ENCODE results near the gene SSH2.
"Not testable (repeated sequence)": the region's sequence is repeated elsewhere in the genome, so short reads cannot be mapped to it uniquely, and the experiment has no call there.

Gene SSH2

DNA sequence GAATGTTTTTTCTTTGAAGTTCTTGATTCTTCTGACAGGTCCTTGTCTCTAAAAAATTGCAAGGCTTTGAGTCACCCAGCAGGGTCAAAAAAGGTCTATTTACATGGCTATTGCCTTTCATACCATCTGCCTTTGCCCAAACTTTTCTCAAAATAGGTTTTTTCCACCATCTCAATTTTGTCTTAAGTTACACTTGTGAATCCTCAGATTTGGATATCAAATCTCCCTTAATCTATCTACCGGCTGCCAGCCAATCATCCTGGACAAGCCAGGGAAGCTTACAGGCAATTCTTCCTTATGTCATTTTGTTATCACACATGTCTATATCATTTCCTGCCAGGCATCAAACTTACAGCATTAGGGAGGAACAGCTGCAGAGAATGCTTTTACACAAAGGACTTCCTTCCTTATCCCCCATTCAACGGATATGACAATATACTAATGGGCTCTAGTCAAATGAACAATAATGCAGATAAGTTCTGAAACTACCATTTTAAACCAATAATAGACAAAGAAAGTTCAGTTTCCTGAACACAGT, 203.2 kb downstream of the SSH2 start:
- no peak for DNase-seq

DNA sequence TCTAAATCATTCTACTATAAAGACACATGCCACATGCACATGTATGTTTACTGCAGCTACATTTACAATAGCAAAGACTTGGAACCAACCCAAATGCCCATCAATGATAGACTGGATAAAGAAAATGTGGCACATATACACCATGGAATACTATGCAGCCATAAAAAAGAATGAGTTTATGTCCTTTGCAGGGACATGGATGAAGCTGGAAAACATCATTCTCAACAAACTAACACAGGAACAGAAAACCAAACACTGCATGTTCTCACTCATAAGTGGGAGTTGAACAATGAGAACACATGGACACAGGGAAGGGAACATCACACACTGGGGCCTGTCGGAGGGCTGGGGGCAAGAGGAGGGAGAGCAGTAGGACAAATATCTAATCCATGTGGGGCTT, 204.6 kb downstream of the SSH2 start:
- DNase-seq, result not testable (repeated sequence)

DNA sequence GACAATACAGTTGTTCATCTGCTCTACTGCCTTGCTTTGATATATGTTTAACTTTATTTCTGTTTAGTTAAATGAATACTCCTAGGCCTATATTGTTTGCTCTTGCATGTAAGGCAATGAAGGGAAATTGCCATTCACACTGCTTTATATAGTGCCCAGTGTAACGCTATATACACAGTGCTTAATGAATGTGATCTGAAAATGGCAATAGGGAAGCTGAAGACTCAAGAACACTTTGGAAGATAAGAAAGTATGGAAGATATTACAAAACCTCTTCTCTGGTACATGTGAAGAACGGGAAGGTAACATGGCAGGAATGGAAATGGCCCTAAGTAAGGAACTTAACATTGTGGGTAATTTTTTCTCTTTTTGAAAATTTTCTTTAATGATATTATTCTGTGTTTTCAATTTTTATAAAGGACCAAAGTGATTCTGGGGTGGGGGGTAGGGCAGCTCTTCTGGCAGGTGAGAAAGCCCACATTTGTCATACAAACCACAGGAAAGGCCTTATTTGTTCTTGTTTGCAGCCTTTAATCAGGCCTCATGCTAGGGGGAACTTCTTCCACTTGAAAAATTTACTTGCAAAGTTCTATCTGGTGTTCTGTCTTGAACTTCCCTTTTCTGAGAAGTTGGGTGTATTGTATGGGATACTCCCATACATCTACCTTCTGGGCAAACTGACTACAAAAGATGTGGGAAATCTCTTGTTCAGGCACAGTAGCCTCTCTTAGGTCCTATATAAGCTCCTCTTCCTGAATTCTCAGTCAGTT, 206.6 kb downstream of the SSH2 start:
- no peak for DNase-seq

DNA sequence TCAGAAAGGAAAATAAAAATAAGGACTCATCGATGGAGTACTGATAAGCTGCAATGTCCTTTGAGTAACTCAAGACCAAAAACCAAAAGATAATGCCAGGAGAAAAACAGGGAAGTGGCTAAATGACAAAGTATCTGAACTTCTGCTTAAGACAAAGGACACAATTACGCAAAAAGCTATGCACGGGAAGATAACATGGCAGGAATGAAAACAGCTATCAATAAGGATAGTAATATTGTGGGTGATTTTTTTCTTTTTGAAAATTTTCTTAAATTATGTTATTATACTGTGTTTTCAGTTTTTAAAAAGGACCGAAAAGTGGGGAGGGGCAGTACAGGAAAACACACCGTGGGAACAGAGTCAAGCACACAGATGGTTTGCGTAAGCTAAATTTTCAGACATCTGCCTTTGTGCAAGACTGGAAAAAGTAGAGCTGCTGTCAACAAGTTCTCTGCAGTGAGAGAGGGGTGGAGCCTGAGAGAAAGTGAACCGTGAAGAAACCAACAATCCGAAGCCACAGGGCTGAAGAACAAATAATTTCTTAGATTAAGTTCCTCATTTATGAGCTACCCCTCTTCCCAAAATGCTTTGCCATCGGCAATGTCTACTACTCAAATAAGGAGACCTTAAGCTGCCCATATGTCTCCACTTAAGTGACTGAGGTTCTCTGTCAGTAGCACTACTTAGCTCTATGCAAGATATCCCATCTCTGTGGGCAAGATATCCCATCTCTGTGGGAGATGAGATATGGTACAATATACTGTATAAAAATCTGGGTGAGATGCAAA, 207.4 kb downstream of the SSH2 start:
- DNase-seq, result no peak

DNA sequence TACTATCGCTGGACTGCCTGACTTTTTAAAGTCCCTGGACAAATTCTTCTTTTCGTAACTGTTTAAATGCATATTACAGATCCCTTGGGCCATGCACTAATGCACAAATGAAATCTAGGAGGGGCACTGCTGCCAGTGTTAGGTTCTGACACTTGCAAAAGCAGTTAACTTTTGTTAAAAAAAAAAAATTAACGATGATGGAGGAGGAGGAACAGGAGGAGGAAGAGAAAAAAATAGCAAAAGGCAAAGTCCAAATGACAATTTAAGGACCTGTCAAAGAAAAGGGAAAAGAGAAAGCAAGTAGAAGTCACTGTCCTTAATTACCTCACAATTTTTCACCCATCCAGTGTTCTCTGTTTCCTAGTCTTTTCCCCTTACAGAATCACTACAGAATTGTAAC, 209.5 kb downstream of the SSH2 start:
- no peak for DNase-seq

DNA sequence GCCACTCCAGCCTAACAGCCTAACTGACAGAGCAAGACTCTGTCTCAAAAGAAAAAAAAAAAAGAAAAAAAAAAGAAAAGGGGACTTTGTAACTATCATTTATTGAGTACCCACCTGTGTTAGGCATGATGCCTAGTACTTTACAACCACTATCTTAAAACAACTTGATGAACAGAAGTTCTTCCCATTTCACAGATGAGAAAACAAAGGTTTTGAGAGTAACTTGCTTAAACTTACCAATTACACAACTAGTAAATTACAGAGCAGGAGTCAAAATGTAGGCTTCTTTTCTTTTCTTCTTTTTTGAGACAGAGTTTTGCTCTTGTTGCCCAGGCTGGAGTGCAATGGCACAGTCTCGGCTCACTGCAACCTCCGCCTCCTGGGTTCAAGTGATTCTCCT, 210.6 kb downstream of the SSH2 start:
- DNase-seq, result no peak

DNA sequence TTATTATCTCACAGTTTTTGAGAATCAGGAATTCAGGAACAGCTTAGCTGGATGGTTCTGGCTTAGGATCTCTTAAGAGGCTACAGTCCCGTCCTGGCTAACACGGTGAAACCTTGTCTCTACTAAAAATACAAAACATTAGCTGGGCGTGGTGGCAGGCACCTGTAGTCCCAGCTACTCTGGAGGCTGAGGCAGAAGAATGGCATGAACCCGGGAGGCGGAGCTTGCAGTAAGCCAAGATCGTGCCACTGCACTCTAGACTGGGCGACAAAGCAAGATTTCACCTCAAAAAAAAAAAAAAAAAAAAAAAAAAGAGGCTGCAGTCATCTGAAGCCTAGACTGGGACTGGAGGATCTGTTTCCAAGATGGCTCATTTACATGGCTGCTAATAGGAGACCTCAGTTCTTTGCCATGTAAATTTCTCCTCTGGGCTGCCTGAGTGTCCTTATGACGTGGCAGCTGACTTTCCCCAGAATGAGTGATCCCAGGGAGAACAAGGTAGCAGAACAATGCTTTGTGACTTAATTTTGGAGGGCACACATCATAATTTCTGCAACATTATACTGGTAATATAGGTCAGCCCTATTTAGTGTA, 211.5 kb downstream of the SSH2 start:
- no peak for DNase-seq

DNA sequence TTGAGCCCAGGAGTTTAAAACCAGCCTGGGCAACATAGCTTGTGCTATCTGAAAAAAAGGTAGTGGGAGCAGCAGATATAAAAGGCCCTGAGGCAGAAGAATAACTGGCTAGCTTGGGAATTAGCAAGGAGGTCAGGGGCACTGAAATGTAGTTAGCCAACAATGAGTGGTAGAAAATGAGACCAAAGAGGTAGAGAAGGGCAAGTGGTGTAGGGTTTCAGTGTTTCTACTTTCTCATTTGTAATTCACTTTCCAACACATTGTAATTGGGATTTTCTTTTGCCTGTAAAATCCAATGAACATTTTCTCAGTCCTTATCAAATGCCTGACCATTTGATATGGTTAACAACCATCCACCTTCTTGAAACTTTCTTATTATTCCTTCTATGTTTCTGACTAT, 212.2 kb downstream of the SSH2 start:
- DNase-seq, result no peak

DNA sequence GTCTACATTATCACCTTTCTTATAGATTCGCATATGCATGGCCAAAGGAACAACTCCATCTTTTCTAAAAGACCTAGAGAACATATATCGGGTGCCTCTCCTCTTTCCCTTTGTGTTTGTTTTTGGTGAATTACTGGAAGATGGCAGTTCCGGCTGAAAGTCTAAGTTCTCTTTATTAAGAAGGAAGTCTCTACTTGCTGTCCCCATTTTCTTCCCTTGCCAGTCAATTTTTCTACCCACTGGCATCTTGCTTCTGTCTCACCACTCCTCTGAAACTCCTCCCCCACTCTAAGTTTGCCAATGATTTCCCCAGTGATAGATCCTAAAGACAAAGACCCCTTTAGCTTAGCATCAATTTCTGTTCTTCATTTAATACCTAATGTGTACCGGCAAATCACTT, 213.5 kb downstream of the SSH2 start:
- DNase-seq, result no peak

DNA sequence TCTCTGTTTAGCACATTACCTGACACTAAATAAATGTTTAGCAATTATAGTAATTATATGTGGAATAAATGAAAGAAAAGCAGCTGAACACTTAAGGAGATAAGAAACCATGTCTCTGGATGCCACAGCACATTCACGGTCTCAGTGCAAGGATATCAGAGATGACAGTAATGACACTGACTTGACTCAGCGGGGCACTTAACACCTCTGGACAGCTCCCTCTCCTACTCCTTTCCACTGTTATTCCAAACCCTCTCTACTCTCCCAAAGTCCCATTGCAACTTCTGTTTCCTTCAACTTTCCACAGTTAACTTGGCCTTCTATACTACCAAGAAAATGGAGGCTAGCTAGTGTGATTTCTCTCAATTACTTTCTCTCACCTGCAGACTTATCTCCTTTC, 214.3 kb downstream of the SSH2 start:
- DNase-seq, result no peak

DNA sequence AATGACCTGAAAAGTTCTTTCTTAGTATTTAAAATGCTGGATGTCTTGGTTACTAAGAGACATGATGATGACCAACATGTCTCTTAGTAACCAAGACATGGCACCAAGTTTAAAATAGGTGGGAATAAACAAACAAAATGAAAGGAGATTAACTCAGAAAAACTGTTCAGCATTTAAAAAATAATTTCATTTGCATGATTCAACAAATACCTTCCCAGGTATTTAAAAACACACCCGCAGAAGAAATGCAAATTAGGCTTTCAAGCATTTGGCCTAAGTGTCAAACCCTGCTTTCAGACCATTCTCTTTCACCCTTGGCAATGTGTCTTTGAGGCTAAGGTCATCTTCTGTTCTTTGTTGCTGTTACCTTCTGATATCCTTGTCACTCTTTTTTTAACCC, 215.9 kb downstream of the SSH2 start:
- no peak for DNase-seq

DNA sequence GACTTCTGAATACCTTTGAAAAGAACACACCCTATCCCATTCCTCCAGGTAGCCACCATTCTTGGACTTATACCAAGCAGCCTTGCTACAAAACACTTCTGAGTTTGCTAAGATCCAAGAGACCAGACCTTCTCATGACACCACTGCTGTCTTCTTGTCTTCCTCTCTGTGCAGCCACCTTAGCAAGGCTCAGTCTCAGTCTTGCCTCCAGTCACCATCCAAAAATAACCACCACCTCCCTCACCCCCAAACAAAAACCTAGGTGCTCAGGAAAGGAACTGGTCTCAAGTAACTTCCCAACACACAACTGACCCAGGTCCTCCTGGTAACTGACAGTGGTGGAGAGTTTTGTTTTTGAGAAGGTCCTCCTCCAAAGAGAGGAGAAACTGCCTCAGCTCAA, 216.4 kb downstream of the SSH2 start:
- DNase-seq, result no peak

DNA sequence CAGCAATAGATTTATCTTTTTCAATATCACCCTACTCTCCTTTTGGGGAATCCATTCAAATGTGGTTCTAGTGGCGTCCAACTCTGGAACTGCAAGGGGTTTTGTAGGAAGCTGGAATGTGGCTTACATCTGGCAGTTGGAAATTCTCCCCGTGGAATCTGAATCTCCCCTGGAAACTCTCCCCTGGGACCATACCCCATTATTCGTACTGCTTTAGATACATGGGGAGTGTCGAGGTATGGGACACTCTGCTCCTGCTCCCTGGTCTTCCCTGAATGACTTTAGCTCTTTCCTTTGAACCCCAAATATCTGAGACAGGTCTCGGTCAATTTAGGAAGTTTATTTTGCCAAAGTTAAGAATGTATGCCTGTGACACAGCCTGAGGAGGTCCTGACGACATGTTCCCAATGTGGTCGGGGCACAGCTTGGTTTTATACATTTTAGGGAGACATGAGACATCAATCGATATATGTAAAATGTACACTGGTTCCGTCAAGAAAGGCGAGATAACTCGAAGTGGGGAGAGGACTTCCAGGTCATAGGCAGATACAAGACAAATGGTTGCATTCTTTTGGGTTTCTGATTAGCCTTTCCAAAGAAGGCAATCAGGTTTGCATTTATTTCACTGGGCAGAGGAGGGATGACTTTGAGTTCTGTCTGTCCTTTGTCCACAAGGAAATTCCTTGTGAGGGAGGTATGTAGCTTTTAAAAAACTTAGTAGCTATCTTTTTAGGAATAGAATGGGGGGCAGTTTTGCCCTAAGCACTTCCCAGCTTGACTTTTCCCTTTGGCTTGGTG, 218.2 kb downstream of the SSH2 start:
- no peak for DNase-seq

DNA sequence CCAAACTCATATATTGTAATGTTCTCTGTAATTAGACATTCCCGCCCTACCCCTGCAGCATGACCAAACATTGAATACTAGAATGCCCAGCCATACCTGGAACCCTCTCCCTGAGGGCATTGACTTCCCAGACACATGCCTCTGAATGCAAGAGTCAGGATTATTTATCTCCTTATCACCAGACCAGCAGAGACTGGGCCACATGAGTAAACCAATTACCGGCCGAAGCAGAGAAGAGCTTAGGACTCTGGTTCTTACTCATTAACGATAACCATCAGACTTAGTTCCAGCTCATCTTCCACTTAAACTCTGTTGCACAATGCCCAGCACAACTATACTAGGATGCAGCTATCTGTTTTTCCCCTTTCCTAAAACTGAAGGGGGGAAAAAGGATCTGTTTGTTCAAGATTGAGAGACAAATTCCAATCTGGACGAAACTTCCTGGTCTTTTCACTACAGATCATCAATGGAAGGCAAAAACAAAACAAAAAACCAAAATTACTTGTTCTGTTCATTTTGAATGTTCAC, 219.1 kb downstream of the SSH2 start:
- DNase-seq, result no peak

DNA sequence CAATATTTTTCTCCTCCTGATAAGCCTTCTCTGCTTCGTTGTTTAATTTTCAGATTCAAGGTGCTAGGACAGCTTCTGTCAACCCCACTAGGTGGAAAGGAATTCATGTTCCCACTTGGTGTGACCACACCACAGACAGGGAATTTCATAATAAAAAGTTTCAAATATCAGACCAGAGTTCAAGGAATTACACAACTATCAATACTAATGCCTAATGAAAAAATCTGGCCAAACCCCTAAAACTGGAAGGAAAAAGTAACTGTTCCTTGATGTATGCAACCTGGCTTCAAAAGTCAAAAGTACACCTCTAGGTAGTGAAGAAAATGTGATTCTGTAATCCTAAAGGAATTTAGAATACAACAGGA, 219.5 kb downstream of the SSH2 start:
- DNase-seq, result no peak

DNA sequence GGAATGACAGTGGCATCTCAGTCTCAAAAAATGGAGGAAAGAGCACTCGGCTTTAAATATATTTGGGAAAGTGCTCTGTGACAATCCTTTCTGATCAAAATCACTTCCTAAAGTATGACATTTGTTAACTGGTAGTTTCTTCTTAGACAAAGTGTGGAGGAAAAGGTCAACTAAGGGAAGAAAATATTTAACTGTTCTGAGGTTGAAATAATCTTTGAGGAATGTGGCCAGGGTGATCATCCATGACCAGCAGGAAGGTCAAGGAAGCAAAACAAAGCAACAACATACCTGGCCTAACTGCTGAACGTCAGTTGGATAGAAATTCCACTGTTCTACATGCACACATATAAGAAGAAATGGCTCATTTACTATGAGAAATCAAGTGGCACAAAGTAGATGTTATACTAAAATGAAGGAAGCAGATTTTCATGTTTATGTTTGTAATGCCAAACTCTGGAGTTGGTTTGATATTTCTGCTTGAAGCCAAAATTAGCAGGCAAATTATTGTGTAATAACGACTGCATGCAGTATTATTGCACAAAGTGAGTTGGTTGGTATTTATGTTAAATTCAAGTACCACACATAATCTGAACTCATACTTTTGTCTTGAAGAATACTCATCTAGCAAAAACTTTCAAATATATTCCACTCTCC, 220.0 kb downstream of the SSH2 start:
- no peak for DNase-seq

DNA sequence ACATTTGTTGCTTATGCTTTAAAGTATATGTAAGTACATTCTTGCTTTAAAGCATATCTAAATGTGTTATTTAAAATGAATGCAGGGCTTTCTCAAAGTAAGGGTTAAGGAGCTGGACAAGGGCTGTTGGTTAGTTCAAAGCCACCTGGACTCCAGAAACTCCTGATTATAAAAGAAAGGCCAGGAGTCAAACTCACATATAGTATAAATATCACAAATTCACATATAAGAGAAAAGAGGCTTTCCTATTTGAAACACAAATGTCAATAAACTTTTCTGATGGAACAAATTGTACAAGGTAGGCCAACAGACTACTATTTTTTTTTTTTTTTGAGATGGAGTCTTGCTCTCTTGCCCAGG, 222.8 kb downstream of the SSH2 start:
- no peak for DNase-seq

DNA sequence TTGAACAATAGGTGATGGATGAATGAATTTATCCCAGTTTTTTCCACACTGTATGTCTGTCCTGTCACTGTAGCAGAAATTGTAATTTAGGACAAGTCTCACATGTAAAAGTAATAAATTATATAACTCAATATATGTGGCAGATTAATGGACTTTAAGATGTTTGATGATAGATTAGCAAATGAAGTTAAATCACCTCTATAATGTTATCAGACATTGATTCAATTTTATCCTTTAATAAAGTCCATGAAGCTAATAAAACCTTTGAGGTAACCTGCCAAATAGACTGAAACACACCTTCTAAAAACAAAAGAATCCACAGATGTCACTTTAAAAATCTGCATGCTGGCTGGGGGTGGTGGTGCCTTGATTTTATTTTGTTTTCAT, 224.0 kb downstream of the SSH2 start:
- DNase-seq, result no peak

DNA sequence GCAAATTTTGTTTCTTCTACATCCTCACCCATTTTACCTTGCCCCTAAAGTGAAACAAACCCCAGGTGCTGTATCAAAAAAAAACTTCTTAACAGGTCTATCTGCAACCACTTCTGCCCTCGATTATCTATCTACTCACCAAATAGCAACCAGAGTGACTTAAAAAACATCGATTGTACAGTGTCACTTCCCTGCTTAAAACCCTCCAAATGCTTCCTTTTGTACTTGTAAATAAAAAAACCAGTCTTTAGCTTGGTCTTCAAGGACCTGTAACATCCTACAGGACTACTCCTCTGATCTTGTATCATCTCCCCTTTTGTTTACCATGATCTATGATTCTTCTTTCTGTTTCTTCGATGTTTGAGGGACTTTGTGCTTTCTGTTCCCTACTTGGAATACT, 224.6 kb downstream of the SSH2 start:
- DNase-seq, result no peak

DNA sequence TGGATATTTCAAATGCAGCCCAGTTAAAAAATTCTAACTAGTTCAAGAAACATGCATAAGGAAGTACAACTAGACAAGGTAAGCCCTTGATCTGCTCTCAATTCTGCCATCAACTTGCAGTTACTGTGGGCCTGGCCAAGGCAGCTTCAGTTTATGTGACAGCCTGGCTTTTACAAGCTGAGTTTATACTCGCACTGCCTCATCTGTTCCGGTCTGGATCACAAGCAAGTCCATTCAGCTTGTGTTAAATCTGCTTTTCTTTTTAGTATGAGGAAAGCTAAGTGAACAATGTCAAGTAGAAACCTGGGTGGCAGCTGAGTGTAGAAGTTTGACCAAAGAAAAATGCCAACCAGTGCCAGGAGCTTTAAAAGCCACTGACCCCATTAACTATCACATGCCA, 230.7 kb downstream of the SSH2 start:
- DNase-seq, result no peak

DNA sequence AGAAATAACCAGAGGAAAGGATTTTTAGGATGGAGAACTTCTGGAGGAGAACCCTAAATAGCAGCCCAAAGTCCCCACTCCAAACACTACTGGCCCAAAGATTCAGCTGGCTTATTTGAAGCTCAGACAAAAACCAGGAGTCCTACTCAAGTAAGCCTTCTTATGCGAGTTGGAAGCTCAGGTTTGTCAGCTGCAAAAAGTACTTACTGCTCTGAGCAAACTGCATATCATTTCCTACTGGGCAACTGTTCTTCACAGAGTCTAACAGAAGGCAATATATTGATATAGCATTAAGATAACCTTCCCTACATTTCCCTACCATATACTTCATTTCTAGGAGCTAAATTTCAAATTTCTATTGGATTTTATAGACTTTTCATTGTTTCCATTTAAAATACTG, 231.2 kb downstream of the SSH2 start:
- DNase-seq, result no peak

DNA sequence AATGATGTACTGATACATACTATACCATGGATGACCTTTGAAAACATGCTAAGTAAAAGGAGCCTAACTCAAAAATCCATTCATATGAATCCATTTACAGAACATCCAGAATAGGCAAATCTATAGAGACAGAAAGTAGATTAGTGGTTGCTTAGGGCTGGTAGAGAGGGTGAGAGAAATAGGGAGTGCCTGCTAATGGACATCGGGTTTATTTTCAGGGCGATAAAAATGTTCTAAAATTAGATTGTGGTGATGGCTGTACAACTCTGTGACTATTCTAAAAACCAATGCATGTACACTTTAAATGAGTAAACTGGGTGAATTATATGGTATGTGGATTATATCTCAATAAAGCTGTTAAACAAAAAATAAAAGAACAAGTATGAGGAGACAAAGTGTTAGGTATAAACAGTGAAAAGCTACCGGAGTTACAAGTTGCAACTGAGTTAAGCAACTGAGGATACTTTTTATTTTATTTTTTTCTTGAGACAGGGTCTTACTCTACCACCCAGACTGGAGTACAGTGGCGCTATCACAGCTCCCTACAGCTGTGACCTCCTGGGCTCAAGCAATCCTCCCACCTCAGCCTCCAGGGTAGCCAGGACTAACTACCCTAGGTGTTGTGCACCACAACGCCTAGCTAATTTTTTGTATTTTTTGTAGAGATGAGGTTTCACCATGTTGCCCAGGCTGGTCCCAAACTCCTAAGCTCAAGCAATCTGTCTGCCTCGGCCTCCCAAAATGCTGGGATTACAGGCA, 231.8 kb downstream of the SSH2 start:
- no peak for DNase-seq
